ENCODE measurements around the gene CHADL. TPM values are rescaled to one million over a fixed set of nuclear protein-coding genes. Genes with fewer than 3 reads are reported as not detected.
A peak's percentile ranks its signal among the peaks of the same experiment; 100 is the strongest.

Gene CHADL
- total and polyA plus RNA-seq, 11 donors = 3.9 to 31.2 (median 10.7) TPM

GRCh38 chr22:41231369-41231768 lies 9.4 kb downstream of the CHADL start:
- intact Hi-C loops (cut with DNase I) = loop anchor here in 2 of 10 donors (5.0 kb wide), 1 partner anchor 34 kb away; no protein-coding TSS in a partner anchor
- no peak for DNase-seq
- H3K4me3 ChIP-seq = no peak overlapping the region
- H3K27ac ChIP-seq = peak overlapping the region in 6 of 12 donors; percentile 36 to 81 (median 66)
- 73 to 78% (median 76%) methylated on average over 7 of the region's 7 CpGs for WGBS, 4 donors
- peaks cover 0 to 58% (median 33%) of the 10 kb centered on the region in 12 donors for H3K4me1 ChIP-seq
- no peaks in the 10 kb centered on the region for H3K27me3 ChIP-seq
- peaks cover 0 to 30% (median 23%) of the 10 kb centered on the region in 9 donors for H3K36me3 ChIP-seq
- ATAC-seq = no peak
- no peaks in the 10 kb centered on the region for H3K9me3 ChIP-seq
- no peak for TF ChIP-seq POLR2A (IDR thresholded peaks at IDR 0.05)
- TF ChIP-seq CTCF (IDR thresholded peaks at IDR 0.05) = no peak

- 65 to 77% (median 68%) methylated on average over 5 to 9 of the region's 9 CpGs for WGBS, 4 donors
- intact Hi-C loops (cut with DNase I) = loop anchor here in 2 of 10 donors (5.0 kb wide), 1 partner anchor 33 kb away; no protein-coding TSS in a partner anchor
These were observed 10.3 kb downstream of the CHADL start for GRCh38 chr22:41230401-41230785.

GRCh38 chr22:41229730-41230400 lies 10.9 kb downstream of the CHADL start:
- DNase-seq (peak in 4 of 5 donors; percentile 50 to 85 (median 70)), ATAC-seq (peak; percentile 64 to 80 (median 76))
- intact Hi-C loops (cut with DNase I) = loop anchor here in 2 of 10 donors (5.0 kb wide), 1 partner anchor 33 kb away; no protein-coding TSS in a partner anchor
- peaks cover 0 to 45% (median 38%) of the 10 kb centered on the region in 9 donors for H3K36me3 ChIP-seq
- no peak overlapping the region for H3K4me3 ChIP-seq
- no peaks in the 10 kb centered on the region for H3K27me3 ChIP-seq
- no peak for TF ChIP-seq POLR2A (IDR thresholded peaks at IDR 0.05)
- TF ChIP-seq CTCF (IDR thresholded peaks at IDR 0.05) = no peak
- peak overlapping the region in 10 of 12 donors; percentile 9 to 81 (median 66) for H3K27ac ChIP-seq
- 39 to 51% (median 44%) methylated on average over 13 to 17 of the region's 17 CpGs for WGBS, 4 donors
- H3K4me1 ChIP-seq = peaks cover 0 to 44% (median 33%) of the 10 kb centered on the region in 12 donors
- no peaks in the 10 kb centered on the region for H3K9me3 ChIP-seq

More at GRCh38 chr22:41230401-41230785, 10.3 kb downstream of the CHADL start:
- DNase-seq = no peak
- TF ChIP-seq POLR2A (IDR thresholded peaks at IDR 0.05) = no peak
- TF ChIP-seq CTCF (IDR thresholded peaks at IDR 0.05) = no peak
- peaks cover 0 to 49% (median 35%) of the 10 kb centered on the region in 12 donors for H3K4me1 ChIP-seq
- peak overlapping the region in 11 of 12 donors; percentile 9 to 81 (median 65) for H3K27ac ChIP-seq
- no peak for ATAC-seq
- H3K4me3 ChIP-seq = no peak overlapping the region
- H3K9me3 ChIP-seq = no peaks in the 10 kb centered on the region
- H3K27me3 ChIP-seq = no peaks in the 10 kb centered on the region
- H3K36me3 ChIP-seq = peaks cover 0 to 40% (median 33%) of the 10 kb centered on the region in 9 donors

DNA sequence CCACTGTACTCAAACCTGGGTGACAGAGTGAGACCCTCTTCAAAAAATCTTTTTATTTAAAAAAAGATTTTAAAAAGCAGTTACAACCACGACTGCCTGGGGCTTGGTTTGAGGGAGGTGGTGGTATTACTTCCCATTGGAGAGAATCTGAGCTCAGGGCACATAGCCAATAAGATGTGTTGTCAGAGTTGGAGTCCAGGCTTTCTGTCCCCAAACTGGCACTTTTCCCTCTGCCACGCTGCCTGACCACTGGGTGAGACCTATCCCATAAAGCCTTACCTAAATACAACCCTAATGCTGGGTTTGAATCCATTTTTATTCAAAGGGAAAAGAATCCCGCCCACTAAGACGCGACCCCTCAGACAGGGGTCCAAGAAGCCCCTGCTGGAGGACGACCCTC lies 11.5 kb downstream of the CHADL start:
- intact Hi-C loops (cut with DNase I) = no loop called here
- Histone ChIP-seq H3K4me1 (peaks cover 0 to 42% (median 33%) of the 10 kb centered on the region in 12 donors), H3K36me3 (peaks cover 0 to 52% (median 44%) of the 10 kb centered on the region in 9 donors), H3K27ac (peak overlapping the region in 6 of 12 donors; percentile 59 to 81 (median 70)), H3K4me3 (no peak overlapping the region), H3K9me3 (no peaks in the 10 kb centered on the region), H3K27me3 (no peaks in the 10 kb centered on the region)
- no peak for TF ChIP-seq CTCF (IDR thresholded peaks at IDR 0.05)
- TF ChIP-seq POLR2A (IDR thresholded peaks at IDR 0.05) = no peak
- ATAC-seq (no peak), DNase-seq (no peak)
- 87 to 91% (median 89%) methylated on average over 6 of the region's 6 CpGs for WGBS, 4 donors
